ENCODE measurements around the gene KLK1. TPM values are rescaled to one million over a fixed set of nuclear protein-coding genes. Genes with fewer than 3 reads are reported as not detected.
"Not testable (repeated sequence)": the region's sequence is repeated elsewhere in the genome, so short reads cannot be mapped to it uniquely, and the experiment has no call there.

KLK1 gene
- total and polyA plus RNA-seq, 7 donors, result 0.08 to 0.48 (median 0.33) TPM; not detected in 3

DNA sequence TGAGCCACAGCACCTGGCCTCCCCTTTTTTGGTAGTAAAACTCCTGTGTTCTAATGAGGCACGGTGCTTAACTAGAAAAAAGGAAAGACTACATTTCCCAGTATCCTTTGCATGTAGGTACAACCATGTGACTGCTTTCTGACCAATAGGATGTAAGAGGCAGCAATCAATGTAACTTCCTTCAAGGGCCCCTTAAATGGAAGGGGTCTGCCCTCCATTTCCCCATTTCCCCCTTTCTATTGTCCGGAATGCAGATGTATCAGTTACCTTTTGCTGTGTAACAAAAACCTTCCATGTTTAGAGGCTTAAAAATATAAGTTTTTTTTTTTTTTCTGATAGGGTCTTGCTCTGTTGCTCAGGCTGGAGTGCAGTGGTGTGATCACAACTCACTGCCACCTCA is 51.1 kb downstream of the KLK1 start:
- DNase-seq (no peak), ATAC-seq (no peak)
- Histone ChIP-seq H3K27ac (no peak overlapping the region), H3K9me3 (no peaks in the 10 kb centered on the region), H3K4me3 (no peak overlapping the region), H3K36me3 (ENCODE audit: insufficient read depth in 1 of 2, low read depth in 1 of 2) (no peaks in the 10 kb centered on the region), H3K27me3 (ENCODE audit: insufficient read depth in 3 of 3, low read length in 2 of 3) (peaks cover 0 to 46% (median 2%) of the 10 kb centered on the region in 3 donors), H3K4me1 (no peaks in the 10 kb centered on the region)
- WGBS, 3 donors, result 31 to 47% (median 43%) methylated on average over 2 of the region's 2 CpGs
- intact Hi-C loops (cut with DNase I), result no loop called here
- TF ChIP-seq, protein P1, sequence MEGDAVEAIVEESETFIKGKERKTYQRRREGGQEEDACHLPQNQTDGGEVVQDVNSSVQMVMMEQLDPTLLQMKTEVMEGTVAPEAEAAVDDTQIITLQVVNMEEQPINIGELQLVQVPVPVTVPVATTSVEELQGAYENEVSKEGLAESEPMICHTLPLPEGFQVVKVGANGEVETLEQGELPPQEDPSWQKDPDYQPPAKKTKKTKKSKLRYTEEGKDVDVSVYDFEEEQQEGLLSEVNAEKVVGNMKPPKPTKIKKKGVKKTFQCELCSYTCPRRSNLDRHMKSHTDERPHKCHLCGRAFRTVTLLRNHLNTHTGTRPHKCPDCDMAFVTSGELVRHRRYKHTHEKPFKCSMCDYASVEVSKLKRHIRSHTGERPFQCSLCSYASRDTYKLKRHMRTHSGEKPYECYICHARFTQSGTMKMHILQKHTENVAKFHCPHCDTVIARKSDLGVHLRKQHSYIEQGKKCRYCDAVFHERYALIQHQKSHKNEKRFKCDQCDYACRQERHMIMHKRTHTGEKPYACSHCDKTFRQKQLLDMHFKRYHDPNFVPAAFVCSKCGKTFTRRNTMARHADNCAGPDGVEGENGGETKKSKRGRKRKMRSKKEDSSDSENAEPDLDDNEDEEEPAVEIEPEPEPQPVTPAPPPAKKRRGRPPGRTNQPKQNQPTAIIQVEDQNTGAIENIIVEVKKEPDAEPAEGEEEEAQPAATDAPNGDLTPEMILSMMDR (IDR thresholded peaks at IDR 0.05), result no peak

DNA sequence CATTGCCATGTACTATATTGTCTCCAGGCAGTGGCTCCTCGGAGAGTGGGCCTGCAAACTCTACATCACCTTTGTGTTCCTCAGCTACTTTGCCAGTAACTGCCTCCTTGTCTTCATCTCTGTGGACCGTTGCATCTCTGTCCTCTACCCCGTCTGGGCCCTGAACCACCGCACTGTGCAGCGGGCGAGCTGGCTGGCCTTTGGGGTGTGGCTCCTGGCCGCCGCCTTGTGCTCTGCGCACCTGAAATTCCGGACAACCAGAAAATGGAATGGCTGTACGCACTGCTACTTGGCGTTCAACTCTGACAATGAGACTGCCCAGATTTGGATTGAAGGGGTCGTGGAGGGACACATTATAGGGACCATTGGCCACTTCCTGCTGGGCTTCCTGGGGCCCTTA is 52.7 kb downstream of the KLK1 start:
- intact Hi-C loops (cut with DNase I), result no loop called here
- peaks cover 0 to 30% (median 0%) of the 10 kb centered on the region in 3 donors for H3K27me3 ChIP-seq (ENCODE audit: insufficient read depth in 3 of 3, low read length in 2 of 3)
- H3K36me3 ChIP-seq (ENCODE audit: insufficient read depth in 1 of 2, low read depth in 1 of 2), result no peaks in the 10 kb centered on the region
- ATAC-seq (no peak), DNase-seq (no peak)
- no peaks in the 10 kb centered on the region for H3K4me1 ChIP-seq
- TF ChIP-seq, protein P1 (IDR thresholded peaks at IDR 0.05), result no peak
- 79 to 83% (median 80%) methylated on average over 13 of the region's 13 CpGs for WGBS, 3 donors
- no peaks in the 10 kb centered on the region for H3K9me3 ChIP-seq
- H3K27ac ChIP-seq, result no peak overlapping the region
- no peak overlapping the region for H3K4me3 ChIP-seq

DNA sequence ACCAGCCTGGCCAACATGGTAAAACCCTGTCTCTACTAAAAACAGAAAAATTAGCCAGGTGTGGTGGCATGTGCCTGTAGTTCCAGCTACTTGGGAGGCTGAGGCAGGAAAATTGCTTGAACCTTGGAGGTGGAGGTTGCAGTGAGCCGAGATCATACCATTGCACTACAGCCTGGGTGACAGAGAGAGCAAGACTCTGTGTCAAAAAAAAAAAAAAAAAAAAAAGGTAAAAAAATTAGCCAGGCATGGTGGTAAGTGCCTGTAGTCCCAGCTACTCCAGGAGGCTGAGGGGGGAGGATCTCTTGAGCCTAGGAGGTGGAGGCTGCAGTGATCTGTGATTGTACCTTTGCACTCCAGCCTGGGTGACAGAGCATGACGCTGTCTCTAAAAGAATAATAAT is 53.4 kb downstream of the KLK1 start, which contains the start of gene GPR32:
GPR32 (plus strand) TSS at position 301 of the 400 bp plus-strand sequence. CDS start 137 bp downstream, outside the sequence.
- DNase-seq; H3K27ac ChIP-seq; H3K4me1 ChIP-seq; H3K36me3 ChIP-seq (ENCODE audit: insufficient read depth in 1 of 2, low read depth in 1 of 2); H3K9me3 ChIP-seq; intact Hi-C loops (cut with DNase I); ATAC-seq; H3K4me3 ChIP-seq: not testable (repeated sequence)
- peaks cover 0 to 25% (median 0%) of the 10 kb centered on the region in 3 donors for H3K27me3 ChIP-seq (ENCODE audit: insufficient read depth in 3 of 3, low read length in 2 of 3)
- 70 to 97% (median 78%) methylated on average over 2 of the region's 2 CpGs for WGBS, 3 donors

Other genes with a start within 250 kb of the KLK1 start
- gene SYT3, start 183.9 kb downstream of the KLK1 start, total RNA-seq, result under 1 TPM in 1 of 4 donors, not detected in 3; 0.26 TPM
- gene SYT3, start 183.9 kb downstream of the KLK1 start, polyA plus RNA-seq, result under 1 TPM in 2 of 3 donors, not detected in 1; 0.07 to 0.12 TPM
- gene C19orf81, start 174.3 kb downstream of the KLK1 start, total RNA-seq, result 1 to 10 TPM in 1 of 4 donors, under 1 TPM in 2, not detected in 1; 0.50 to 1.8 (median 0.54) TPM
- gene C19orf81, start 174.3 kb downstream of the KLK1 start, polyA plus RNA-seq, result 1 to 10 TPM in 1 of 3 donors, not detected in 2; 1.5 TPM
- 1 to 10 TPM in 1 of 4 donors, under 1 TPM in 2, not detected in 1; 0.39 to 1.3 (median 0.83) TPM for gene SHANK1, start 104.0 kb downstream of the KLK1 start, total RNA-seq
- gene SHANK1, start 104.0 kb downstream of the KLK1 start, polyA plus RNA-seq, result under 1 TPM in 2 of 3 donors, not detected in 1; 0.14 to 0.16 TPM
- 1 to 10 TPM; 1.6 to 4.5 (median 1.8) TPM for gene CLEC11A, start 100.4 kb downstream of the KLK1 start, total RNA-seq
- 1 to 10 TPM in 1 of 3 donors, under 1 TPM in 2; 0.83 to 4.0 (median 0.83) TPM for gene CLEC11A, start 100.4 kb downstream of the KLK1 start, polyA plus RNA-seq
- not detected for gene GPR32, start 53.3 kb downstream of the KLK1 start, total RNA-seq
- gene GPR32, start 53.3 kb downstream of the KLK1 start, polyA plus RNA-seq, result not detected
- gene ACP4, start 33.4 kb downstream of the KLK1 start, total RNA-seq, result not detected
- gene ACP4, start 33.4 kb downstream of the KLK1 start, polyA plus RNA-seq, result not detected
- not detected for gene KLK15, start 9.8 kb upstream of the KLK1 start, total RNA-seq
- not detected for gene KLK15, start 9.8 kb upstream of the KLK1 start, polyA plus RNA-seq
- not detected for gene KLK3, start 31.1 kb upstream of the KLK1 start, total RNA-seq
- gene KLK3, start 31.1 kb upstream of the KLK1 start, polyA plus RNA-seq, result not detected
- not detected for gene KLK2, start 49.7 kb upstream of the KLK1 start, total RNA-seq
- not detected for gene KLK2, start 49.7 kb upstream of the KLK1 start, polyA plus RNA-seq
- gene KLK4, start 87.6 kb upstream of the KLK1 start, total RNA-seq, result not detected
- gene KLK4, start 87.6 kb upstream of the KLK1 start, polyA plus RNA-seq, result not detected
- not detected for gene KLK5, start 129.3 kb upstream of the KLK1 start, total RNA-seq
- gene KLK5, start 129.3 kb upstream of the KLK1 start, polyA plus RNA-seq, result under 1 TPM in 1 of 3 donors, not detected in 2; 0.05 TPM
- gene KLK6, start 145.8 kb upstream of the KLK1 start, total RNA-seq, result not detected
- under 1 TPM in 1 of 3 donors, not detected in 2; 0.04 TPM for gene KLK6, start 145.8 kb upstream of the KLK1 start, polyA plus RNA-seq
- not detected for gene KLK7, start 160.1 kb upstream of the KLK1 start, total RNA-seq
- not detected for gene KLK7, start 160.1 kb upstream of the KLK1 start, polyA plus RNA-seq
- not detected for gene KLK8, start 177.8 kb upstream of the KLK1 start, total RNA-seq
- gene KLK8, start 177.8 kb upstream of the KLK1 start, polyA plus RNA-seq, result under 1 TPM in 2 of 3 donors, not detected in 1; 0.09 to 0.76 TPM
- gene KLK10, start 195.9 kb upstream of the KLK1 start, total RNA-seq, result not detected
- gene KLK10, start 195.9 kb upstream of the KLK1 start, polyA plus RNA-seq, result under 1 TPM; 0.04 to 0.16 (median 0.04) TPM
- under 1 TPM in 3 of 4 donors, not detected in 1; 0.19 to 0.52 (median 0.24) TPM for gene KLK11, start 202.8 kb upstream of the KLK1 start, total RNA-seq
- gene KLK11, start 202.8 kb upstream of the KLK1 start, polyA plus RNA-seq, result under 1 TPM; 0.13 to 0.20 (median 0.17) TPM
- gene KLK12, start 211.2 kb upstream of the KLK1 start, total RNA-seq, result not detected
- not detected for gene KLK12, start 211.2 kb upstream of the KLK1 start, polyA plus RNA-seq
- gene KLK13, start 241.3 kb upstream of the KLK1 start, total RNA-seq, result not detected
- under 1 TPM in 1 of 3 donors, not detected in 2; 0.18 TPM for gene KLK13, start 241.3 kb upstream of the KLK1 start, polyA plus RNA-seq

Measured in psoas muscle (tissue), 8 donors.